ENCODE results near the gene TRAK1. TPM values are rescaled to one million over a fixed set of nuclear protein-coding genes. Genes with fewer than 3 reads are reported as not detected.

TRAK1 gene
- polyA plus RNA-seq, 1 donor (not counting 4 experiments of a cell fraction or from before 2014, with no cell fraction given): 58.2 TPM

DNA sequence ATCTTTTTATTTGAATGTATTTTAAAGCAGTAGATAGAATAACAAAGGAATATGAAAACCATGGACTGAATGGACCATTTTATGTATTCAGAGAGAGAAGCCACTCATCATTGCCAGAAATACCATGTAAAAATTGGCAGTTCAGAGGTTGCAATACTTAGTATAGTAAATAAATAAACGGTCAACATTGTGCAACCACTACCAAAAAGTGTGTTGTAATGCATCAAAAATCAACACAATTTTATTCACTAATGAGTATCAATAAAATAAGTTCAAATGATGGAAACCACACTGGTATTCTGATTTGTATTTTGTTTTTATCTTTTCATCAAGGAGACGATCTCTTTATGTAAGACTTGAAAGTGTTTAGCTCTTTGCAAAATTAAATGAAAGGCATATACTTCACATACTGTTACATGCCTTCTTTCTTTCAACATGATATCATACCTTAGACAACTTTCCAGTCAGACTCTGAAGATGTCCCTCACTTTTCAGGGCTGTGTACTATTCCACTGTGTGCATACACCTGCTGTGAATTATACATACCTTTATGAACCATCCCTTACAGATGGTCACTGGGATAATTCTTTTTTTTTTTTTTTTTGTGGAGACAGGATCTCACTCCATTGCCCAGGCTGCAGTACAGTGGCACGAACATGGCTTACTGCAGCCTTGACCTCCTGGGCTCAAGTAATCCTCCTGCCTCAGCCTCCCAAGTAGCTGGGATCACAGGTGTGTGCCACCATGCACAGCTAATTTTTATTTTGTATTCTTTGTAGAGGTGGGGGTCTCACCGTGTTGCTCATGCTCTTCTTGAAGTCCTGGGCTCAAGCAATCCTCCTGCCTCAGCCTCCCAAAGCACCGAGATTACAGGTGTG lies 134.6 kb downstream of the TRAK1 start:
- no peaks in the 10 kb centered on the region for H3K79me2 ChIP-seq (ENCODE audit: control insufficient read depth, insufficient read depth, low read length)
- no peak for DNase-seq (ENCODE audit: low read depth, low spot score)
- no peak overlapping the region for H3K27ac ChIP-seq (ENCODE audit: control insufficient read depth, insufficient read depth, low read length)
- no peak overlapping the region for H3K4me3 ChIP-seq (ENCODE audit: control insufficient read depth in 2 of 3, extremely low read depth in 1 of 3, insufficient read depth in 2 of 3, low read depth in 1 of 3, low read length in 3 of 3)
- H3K4me2 ChIP-seq (ENCODE audit: control insufficient read depth, extremely low read depth, insufficient read depth, low read depth, low read length): no peak overlapping the region
- H3K4me1 ChIP-seq (ENCODE audit: control insufficient read depth, extremely low read depth, insufficient read depth, low read length): no peaks in the 10 kb centered on the region
- no peaks in the 10 kb centered on the region for H3K9me3 ChIP-seq (ENCODE audit: control insufficient read depth, low read depth, low read length)
- no peaks in the 10 kb centered on the region for H4K20me1 ChIP-seq (ENCODE audit: control insufficient read depth, extremely low read depth, insufficient read depth, low read length)
- H3K27me3 ChIP-seq (ENCODE audit: control insufficient read depth, extremely low read depth, insufficient read depth, low read length): no peaks in the 10 kb centered on the region
- H3K9me1 ChIP-seq (ENCODE audit: control insufficient read depth, extremely low read depth, insufficient read depth, low read length): no peaks in the 10 kb centered on the region
- dilution Hi-C loops (cut with MboI; ENCODE audit: extremely low pct_ligation_motif_present, low sequenced_read_pairs): no loop called here
- H3K36me3 ChIP-seq (ENCODE audit: control insufficient read depth in 2 of 2, extremely low read depth in 1 of 2, insufficient read depth in 2 of 2, low read length in 2 of 2): peaks cover 21% of the 10 kb centered on the region in 2 experiments
- no peak overlapping the region for H2AFZ ChIP-seq (ENCODE audit: control insufficient read depth, low read length)
- FAIRE-seq: no peak
- TF ChIP-seq CTCF (optimal IDR thresholded peaks at IDR 0.05 in 1 of 3, IDR thresholded peaks at IDR 0.05 in 1 of 3, conservative IDR thresholded peaks at IDR 0.05 in 1 of 3; ENCODE audit: extremely low read depth in 1 of 3, insufficient read depth in 2 of 3, low read length in 3 of 3) (no peak), EZH2 (IDR thresholded peaks at IDR 0.05; ENCODE audit: low read length) (no peak)
- H3K9ac ChIP-seq (ENCODE audit: control insufficient read depth, extremely low read depth, insufficient read depth, low read length): no peak overlapping the region

DNA sequence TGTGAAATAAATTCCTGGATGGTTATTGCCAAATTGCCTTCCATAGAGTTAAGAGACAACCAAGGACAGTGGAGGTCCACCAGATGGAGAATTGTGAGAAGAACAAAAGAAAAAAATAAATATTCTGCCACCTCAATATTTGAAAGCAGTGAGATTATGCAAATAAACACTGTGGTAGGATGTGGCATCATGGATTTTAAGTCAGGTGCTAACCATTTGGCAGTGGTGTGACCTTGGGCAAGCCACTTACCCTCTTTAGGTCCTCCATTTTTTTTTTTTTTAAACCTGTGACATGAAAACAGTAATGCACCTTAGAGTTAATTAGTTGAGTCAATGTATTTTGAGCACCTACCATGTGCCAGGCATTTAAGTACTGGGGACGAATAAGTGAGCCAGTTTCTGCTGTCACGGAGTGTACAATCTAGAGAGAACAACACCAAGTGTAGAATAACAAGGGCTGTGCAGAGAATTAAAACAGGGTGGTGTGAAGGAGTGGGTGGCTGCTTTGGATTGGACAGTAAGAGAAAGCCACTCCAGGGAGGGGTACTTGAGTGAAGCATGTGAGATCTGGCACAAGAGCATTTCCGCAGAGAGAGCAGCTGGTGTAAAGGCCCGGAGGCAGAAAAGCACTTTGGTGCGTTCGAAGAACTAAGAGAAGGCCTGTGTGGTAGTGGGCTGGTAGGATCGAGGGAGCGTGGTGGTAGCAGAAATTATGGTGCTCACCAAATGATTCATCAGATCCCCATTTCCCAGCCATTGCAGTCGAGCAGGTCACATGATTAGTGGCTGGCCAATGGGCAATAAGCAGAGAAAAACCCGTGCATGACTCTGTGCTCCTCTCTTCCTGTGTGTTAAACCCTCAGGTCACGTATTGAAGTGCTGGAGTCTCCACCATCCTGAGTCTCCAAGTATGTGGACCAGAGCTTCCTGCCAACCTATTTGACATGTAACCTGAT lies 135.6 kb downstream of the TRAK1 start:
- no peak overlapping the region for H3K4me2 ChIP-seq (ENCODE audit: control insufficient read depth, extremely low read depth, insufficient read depth, low read depth, low read length)
- FAIRE-seq: peak; percentile 43
- H3K9me1 ChIP-seq (ENCODE audit: control insufficient read depth, extremely low read depth, insufficient read depth, low read length): no peaks in the 10 kb centered on the region
- dilution Hi-C loops (cut with MboI; ENCODE audit: extremely low pct_ligation_motif_present, low sequenced_read_pairs): no loop called here
- no peaks in the 10 kb centered on the region for H3K79me2 ChIP-seq (ENCODE audit: control insufficient read depth, insufficient read depth, low read length)
- no peak for TF ChIP-seq CTCF (optimal IDR thresholded peaks at IDR 0.05 in 1 of 3, IDR thresholded peaks at IDR 0.05 in 1 of 3, conservative IDR thresholded peaks at IDR 0.05 in 1 of 3; ENCODE audit: extremely low read depth in 1 of 3, insufficient read depth in 2 of 3, low read length in 3 of 3)
- no peak for TF ChIP-seq EZH2 (IDR thresholded peaks at IDR 0.05; ENCODE audit: low read length)
- H3K9ac ChIP-seq (ENCODE audit: control insufficient read depth, extremely low read depth, insufficient read depth, low read length): no peak overlapping the region
- no peaks in the 10 kb centered on the region for H3K27me3 ChIP-seq (ENCODE audit: control insufficient read depth, extremely low read depth, insufficient read depth, low read length)
- H4K20me1 ChIP-seq (ENCODE audit: control insufficient read depth, extremely low read depth, insufficient read depth, low read length): no peaks in the 10 kb centered on the region
- no peaks in the 10 kb centered on the region for H3K4me1 ChIP-seq (ENCODE audit: control insufficient read depth, extremely low read depth, insufficient read depth, low read length)
- no peaks in the 10 kb centered on the region for H3K9me3 ChIP-seq (ENCODE audit: control insufficient read depth, low read depth, low read length)
- DNase-seq (ENCODE audit: low read depth, low spot score): no peak
- H3K27ac ChIP-seq (ENCODE audit: control insufficient read depth, insufficient read depth, low read length): no peak overlapping the region
- no peak overlapping the region for H3K4me3 ChIP-seq (ENCODE audit: control insufficient read depth in 2 of 3, extremely low read depth in 1 of 3, insufficient read depth in 2 of 3, low read depth in 1 of 3, low read length in 3 of 3)
- peaks cover 13 to 16% of the 10 kb centered on the region in 2 experiments for H3K36me3 ChIP-seq (ENCODE audit: control insufficient read depth in 2 of 2, extremely low read depth in 1 of 2, insufficient read depth in 2 of 2, low read length in 2 of 2)
- H2AFZ ChIP-seq (ENCODE audit: control insufficient read depth, low read length): no peak overlapping the region
